PC-3 (cell line): ENCODE measurements around the gene XPR1.

ENCODE experiments used
- EZH2 ChIP-seq: fragments of 300-600 bp; sonication (generic); IDR thresholded peaks from one replicate; pipeline ENCODE4 v1.6.1; 2017; ENCODE audit warnings: antibody characterized with exemption, mild to moderate bottlenecking, low read length; ENCODE audit not compliant: unreplicated experiment
- TF ChIP-seq, protein P1 (sequence below): fragments of 300-600 bp; sonication (generic); conservative IDR thresholded peaks from 2 replicates; pipeline ENCODE4 v1.5.1; 2017; ENCODE audit warnings: antibody characterized with exemption, low read depth, mild to moderate bottlenecking, low read length

DNA sequence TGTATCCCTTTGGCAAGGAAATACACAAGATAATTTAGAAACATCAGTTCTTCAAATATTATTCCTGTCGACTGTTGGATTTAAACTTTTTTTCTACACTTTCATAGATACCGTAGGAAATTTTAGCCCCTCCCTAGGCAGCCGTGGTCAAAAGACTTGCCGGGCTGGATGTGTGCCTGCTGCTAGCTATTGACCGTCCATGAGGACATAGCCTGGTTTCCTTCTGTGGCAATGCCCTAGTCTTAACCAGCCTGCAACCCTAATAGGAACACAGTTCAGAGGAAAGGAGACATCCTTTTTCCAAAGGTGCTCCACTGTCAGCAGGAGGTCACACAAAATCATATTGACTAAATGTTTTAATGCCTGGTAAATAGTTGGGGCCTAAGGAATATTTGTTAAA is 260.4 kb downstream of the XPR1 start:
- TF ChIP-seq, protein P1, sequence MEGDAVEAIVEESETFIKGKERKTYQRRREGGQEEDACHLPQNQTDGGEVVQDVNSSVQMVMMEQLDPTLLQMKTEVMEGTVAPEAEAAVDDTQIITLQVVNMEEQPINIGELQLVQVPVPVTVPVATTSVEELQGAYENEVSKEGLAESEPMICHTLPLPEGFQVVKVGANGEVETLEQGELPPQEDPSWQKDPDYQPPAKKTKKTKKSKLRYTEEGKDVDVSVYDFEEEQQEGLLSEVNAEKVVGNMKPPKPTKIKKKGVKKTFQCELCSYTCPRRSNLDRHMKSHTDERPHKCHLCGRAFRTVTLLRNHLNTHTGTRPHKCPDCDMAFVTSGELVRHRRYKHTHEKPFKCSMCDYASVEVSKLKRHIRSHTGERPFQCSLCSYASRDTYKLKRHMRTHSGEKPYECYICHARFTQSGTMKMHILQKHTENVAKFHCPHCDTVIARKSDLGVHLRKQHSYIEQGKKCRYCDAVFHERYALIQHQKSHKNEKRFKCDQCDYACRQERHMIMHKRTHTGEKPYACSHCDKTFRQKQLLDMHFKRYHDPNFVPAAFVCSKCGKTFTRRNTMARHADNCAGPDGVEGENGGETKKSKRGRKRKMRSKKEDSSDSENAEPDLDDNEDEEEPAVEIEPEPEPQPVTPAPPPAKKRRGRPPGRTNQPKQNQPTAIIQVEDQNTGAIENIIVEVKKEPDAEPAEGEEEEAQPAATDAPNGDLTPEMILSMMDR: no peak
- TF ChIP-seq EZH2: no peak
